MM.1S (cell line): ENCODE results near the gene NDUFB10.

ENCODE experiments used
- DNase-seq: peaks from one replicate; pipeline ENCODE4 v3.0.0-alpha.2; 2015
- H2AFZ ChIP-seq: fragments of 300-600 bp; sonication (generic); 2 replicates; pipeline ENCODE4 v1.6.0; 2016; ENCODE audit warnings: antibody characterized with exemption, low read length
- H3F3A ChIP-seq: fragments of 300-600 bp; sonication (generic); 2 replicates; pipeline ENCODE4 v1.6.1; 2016; ENCODE audit warnings: mild to moderate bottlenecking, antibody characterized with exemption, low read length, moderate library complexity, mixed read lengths; ENCODE audit not compliant: insufficient read depth
- H3K27ac ChIP-seq: fragments of 300-600 bp; sonication (generic); 2 replicates; pipeline ENCODE4 v1.5.1; 2016; ENCODE audit warnings: mild to moderate bottlenecking, low read length
- H3K27me3 ChIP-seq: fragments of 300-600 bp; sonication (generic); replicated peaks from 2 replicates; pipeline ENCODE4 v1.6.0; 2016; ENCODE audit warnings: low read length; ENCODE audit not compliant: insufficient read depth
- H3K36me3 ChIP-seq: fragments of 300-600 bp; sonication (generic); replicated peaks from 2 replicates; pipeline ENCODE4 v1.6.1; 2016; ENCODE audit warnings: mild to moderate bottlenecking, low read length, mixed read lengths; ENCODE audit not compliant: insufficient read depth
- H3K4me1 ChIP-seq: fragments of 300-600 bp; sonication (generic); 2 replicates; pipeline ENCODE4 v1.6.1; 2016; ENCODE audit warnings: low read length, mixed read lengths
- H3K4me2 ChIP-seq: fragments of 300-600 bp; sonication (generic); 2 replicates; pipeline ENCODE4 v1.6.0; 2016; ENCODE audit warnings: low read depth, low read length
- H3K4me3 ChIP-seq: fragments of 300-600 bp; sonication (generic); 2 replicates; pipeline ENCODE4 v1.5.1; 2016; ENCODE audit warnings: low read length, mixed read lengths
- H3K79me2 ChIP-seq: fragments of 300-600 bp; sonication (generic); 2 replicates; pipeline ENCODE4 v1.6.1; 2016; ENCODE audit warnings: mixed run types, low read length, mixed read lengths
- H3K9ac ChIP-seq: fragments of 300-600 bp; sonication (generic); 2 replicates; pipeline ENCODE4 v1.6.1; 2016; ENCODE audit warnings: low read length, mixed read lengths
- H3K9me2 ChIP-seq: fragments of 300-600 bp; sonication (generic); replicated peaks from 2 replicates; pipeline ENCODE4 v1.6.1; 2016; ENCODE audit warnings: mild to moderate bottlenecking, low read length, mixed read lengths; ENCODE audit not compliant: insufficient read depth
- H3K9me3 ChIP-seq: fragments of 300-600 bp; sonication (generic); replicated peaks from 2 replicates; pipeline ENCODE4 v1.6.1; 2016; ENCODE audit warnings: mild to moderate bottlenecking, low read length, mixed read lengths; ENCODE audit not compliant: insufficient read depth
- H4K20me1 ChIP-seq: fragments of 300-600 bp; sonication (generic); 2 replicates; pipeline ENCODE4 v1.6.1; 2016; ENCODE audit warnings: mild to moderate bottlenecking, low read length, moderate library complexity, mixed read lengths; ENCODE audit not compliant: insufficient read depth
- EZH2 ChIP-seq: fragments of 300-600 bp; sonication (generic); optimal IDR thresholded peaks from 2 replicates; pipeline ENCODE3; 2017; ENCODE audit warnings: low read depth, mild to moderate bottlenecking, antibody characterized with exemption, low read length, mixed read lengths
- EZH2phosphoT487 ChIP-seq: fragments of 300-600 bp; sonication (generic); IDR thresholded peaks from 2 replicates; pipeline ENCODE4 v1.6.1; 2018; ENCODE audit warnings: antibody characterized with exemption, low read length
- TF ChIP-seq, protein P1 (sequence below): fragments of 300-600 bp; sonication (generic); IDR thresholded peaks from 2 replicates; pipeline ENCODE4 v1.5.1; 2016; ENCODE audit warnings: antibody characterized with exemption, low read length, mixed read lengths

Gene NDUFB10

GRCh38 chr16:1977875-1978268 lies 18.5 kb downstream of the NDUFB10 start:
- H3K27ac ChIP-seq = no peak overlapping the region
- H3K4me1 ChIP-seq = 0 out of 2 replicates have a peak, but pooled peaks cover 3% of the 10 kb centered on the region
- peaks cover 31% of the 10 kb centered on the region for H3K27me3 ChIP-seq
- no peaks in the 10 kb centered on the region for H4K20me1 ChIP-seq
- H3K9ac ChIP-seq = no peak overlapping the region
- peaks cover 9% of the 10 kb centered on the region for H3F3A ChIP-seq
- H3K9me2 ChIP-seq = no peaks in the 10 kb centered on the region
- H3K36me3 ChIP-seq = no peaks in the 10 kb centered on the region
- DNase-seq = no peak
- TF ChIP-seq, protein P1, sequence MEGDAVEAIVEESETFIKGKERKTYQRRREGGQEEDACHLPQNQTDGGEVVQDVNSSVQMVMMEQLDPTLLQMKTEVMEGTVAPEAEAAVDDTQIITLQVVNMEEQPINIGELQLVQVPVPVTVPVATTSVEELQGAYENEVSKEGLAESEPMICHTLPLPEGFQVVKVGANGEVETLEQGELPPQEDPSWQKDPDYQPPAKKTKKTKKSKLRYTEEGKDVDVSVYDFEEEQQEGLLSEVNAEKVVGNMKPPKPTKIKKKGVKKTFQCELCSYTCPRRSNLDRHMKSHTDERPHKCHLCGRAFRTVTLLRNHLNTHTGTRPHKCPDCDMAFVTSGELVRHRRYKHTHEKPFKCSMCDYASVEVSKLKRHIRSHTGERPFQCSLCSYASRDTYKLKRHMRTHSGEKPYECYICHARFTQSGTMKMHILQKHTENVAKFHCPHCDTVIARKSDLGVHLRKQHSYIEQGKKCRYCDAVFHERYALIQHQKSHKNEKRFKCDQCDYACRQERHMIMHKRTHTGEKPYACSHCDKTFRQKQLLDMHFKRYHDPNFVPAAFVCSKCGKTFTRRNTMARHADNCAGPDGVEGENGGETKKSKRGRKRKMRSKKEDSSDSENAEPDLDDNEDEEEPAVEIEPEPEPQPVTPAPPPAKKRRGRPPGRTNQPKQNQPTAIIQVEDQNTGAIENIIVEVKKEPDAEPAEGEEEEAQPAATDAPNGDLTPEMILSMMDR = no peak
- no peak for TF ChIP-seq EZH2
- TF ChIP-seq EZH2phosphoT487 = no peak
- peaks cover 13% of the 10 kb centered on the region for H3K79me2 ChIP-seq
- no peak overlapping the region for H2AFZ ChIP-seq
- no peak overlapping the region for H3K4me2 ChIP-seq
- H3K4me3 ChIP-seq = no peak overlapping the region
- H3K9me3 ChIP-seq = no peaks in the 10 kb centered on the region

DNA sequence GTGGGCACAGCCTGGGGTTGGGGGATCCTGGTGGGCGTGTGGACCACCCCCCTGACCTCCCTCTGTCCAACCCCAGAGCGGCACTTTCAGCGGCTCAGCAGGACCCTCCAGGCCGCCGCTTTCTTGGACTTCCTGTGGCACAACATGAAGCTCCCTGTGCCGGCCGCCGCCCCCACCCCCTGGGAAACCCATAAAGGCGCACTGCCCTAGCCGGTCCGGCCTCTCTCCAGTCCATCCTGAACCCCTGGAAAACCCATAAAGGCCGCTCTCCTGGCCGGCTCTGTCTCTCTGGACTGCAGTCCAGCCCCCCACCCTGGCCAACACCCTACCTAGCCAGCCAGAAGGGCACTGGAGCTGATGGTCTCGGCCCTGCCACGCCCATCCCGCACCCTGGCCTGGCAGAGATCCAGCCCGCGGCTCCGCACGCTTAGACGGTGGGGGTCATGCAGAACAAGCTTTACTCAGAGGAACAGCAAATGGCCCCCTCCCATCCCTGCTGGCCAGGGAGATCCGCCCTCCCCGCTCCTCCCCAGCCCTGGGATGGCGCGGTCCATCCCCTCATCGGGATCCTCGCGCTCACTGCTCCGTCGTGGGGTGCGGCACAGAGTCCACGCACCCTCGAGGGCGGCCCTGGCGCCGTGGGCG lies 19.3 kb downstream of the NDUFB10 start:
- 0 out of 2 replicates have a peak, but pooled peaks cover 3% of the 10 kb centered on the region for H3K4me1 ChIP-seq
- H3K79me2 ChIP-seq = peaks cover 5% of the 10 kb centered on the region
- no peaks in the 10 kb centered on the region for H3K36me3 ChIP-seq
- no peak overlapping the region for H3K4me2 ChIP-seq
- DNase-seq = no peak
- H3K27ac ChIP-seq = no peak overlapping the region
- no peaks in the 10 kb centered on the region for H4K20me1 ChIP-seq
- H3K4me3 ChIP-seq = no peak overlapping the region
- no peak overlapping the region for H2AFZ ChIP-seq
- TF ChIP-seq EZH2phosphoT487 (no peak), EZH2 (no peak)
- TF ChIP-seq, protein P1 = no peak
- H3K9me2 ChIP-seq = no peaks in the 10 kb centered on the region
- no peak overlapping the region for H3K9ac ChIP-seq
- no peaks in the 10 kb centered on the region for H3K9me3 ChIP-seq
- H3K27me3 ChIP-seq = peaks cover 39% of the 10 kb centered on the region
- peaks cover 16% of the 10 kb centered on the region for H3F3A ChIP-seq

DNA sequence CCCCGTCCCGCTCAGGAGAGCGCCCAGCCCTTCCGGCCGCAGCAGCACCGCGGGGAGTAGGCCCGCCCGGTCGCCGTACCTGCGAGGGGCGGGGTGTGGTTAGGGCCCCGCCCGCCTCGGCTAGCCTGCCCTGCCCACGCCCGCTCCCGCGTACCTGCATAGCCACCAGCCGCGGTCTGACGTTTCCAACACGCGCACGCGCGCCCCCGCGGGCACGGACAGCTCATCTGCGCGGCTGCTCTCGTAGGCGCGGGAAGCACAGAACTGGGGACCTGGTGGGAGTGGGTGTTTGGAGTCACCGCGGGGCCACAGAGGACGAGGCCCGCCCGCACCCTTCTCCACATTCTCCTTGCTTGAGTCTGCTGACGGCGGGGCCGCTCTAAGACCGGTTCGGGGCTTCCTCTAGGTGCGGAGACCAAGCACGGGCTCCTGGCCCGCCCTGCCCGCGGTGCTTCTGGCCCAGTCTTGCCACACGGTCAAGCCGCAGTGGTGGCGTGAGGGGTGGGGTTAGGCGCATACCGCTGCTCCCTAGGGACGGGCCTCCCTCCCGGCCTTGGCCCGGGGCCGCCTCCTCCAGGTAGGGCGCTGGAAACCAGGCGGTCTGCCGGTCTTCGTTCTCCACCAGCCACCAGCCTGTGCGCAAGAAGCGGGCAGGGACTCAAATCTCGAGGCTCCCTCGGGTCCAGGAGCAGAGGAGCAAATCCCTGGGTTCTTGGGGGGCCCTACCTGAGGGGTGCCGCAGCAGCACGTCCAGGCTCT lies 20.1 kb downstream of the NDUFB10 start:
- H3K9me2 ChIP-seq = no peaks in the 10 kb centered on the region
- H3K27me3 ChIP-seq = peaks cover 39% of the 10 kb centered on the region
- 0 out of 2 replicates have a peak, but pooled peaks cover 3% of the 10 kb centered on the region for H3K4me1 ChIP-seq
- no peak overlapping the region for H3K27ac ChIP-seq
- no peaks in the 10 kb centered on the region for H3K36me3 ChIP-seq
- TF ChIP-seq EZH2 (no peak), EZH2phosphoT487 (no peak)
- TF ChIP-seq, protein P1 = no peak
- no peak for DNase-seq
- H3K9me3 ChIP-seq = no peaks in the 10 kb centered on the region
- no peak overlapping the region for H3K4me3 ChIP-seq
- no peak overlapping the region for H3K4me2 ChIP-seq
- H4K20me1 ChIP-seq = no peaks in the 10 kb centered on the region
- H2AFZ ChIP-seq = no peak overlapping the region
- H3K9ac ChIP-seq = no peak overlapping the region
- H3F3A ChIP-seq = peaks cover 19% of the 10 kb centered on the region
- peaks cover under 1% of the 10 kb centered on the region; the same call in 1 of the 2 replicates for H3K79me2 ChIP-seq
